ENCODE measurements around the gene MAP2K7.

Gene MAP2K7

DNA sequence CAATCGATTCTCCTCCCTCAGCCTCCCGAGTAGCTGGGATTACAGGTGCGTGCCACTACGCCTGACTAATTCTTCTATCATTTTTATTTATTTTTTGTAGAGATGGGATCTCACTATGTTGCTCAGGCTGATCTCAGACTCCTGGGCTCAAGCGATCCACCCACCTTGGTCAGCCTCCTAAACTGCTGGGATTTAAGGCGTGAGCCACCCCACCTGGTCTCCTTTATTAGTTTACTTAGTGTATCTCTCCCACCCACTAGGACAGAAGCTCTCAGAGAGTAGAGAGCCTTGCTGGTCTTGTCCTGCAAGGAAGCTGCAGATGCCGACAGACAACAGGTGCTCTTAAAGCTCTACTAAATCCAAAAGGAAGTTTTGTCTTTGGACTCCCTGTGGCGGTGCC is 17.9 kb upstream of the MAP2K7 start:
- Histone ChIP-seq H3K27ac (ENCODE audit: extremely low read depth, low read depth, low read length) (no peak overlapping the region), H3K4me3 (ENCODE audit: low read depth, low read length) (no peak overlapping the region), H3K4me1 (ENCODE audit: control insufficient read depth, insufficient read depth, low read length) (0 out of 2 replicates have a peak, but pooled peaks cover 4% of the 10 kb centered on the region), H3K36me3 (ENCODE audit: control insufficient read depth in 2 of 2, insufficient read depth in 1 of 2, low read length in 2 of 2) (no peaks in the 10 kb centered on the region), H3K9me3 (ENCODE audit: control insufficient read depth, insufficient read depth, low read depth, low read length) (no peaks in the 10 kb centered on the region)
- ChIA-PET POLR2A (interaction anchor here (0.8 to 1.0 kb wide), 2 partner anchors 15 to 57 kb away, joined by 3 read pairs; partner anchors contain the start of gene TIMM44), CTCF (interaction anchor here (0.5 to 1.3 kb wide), 4 partner anchors 16 to 84 kb away, joined by 3 to 6 read pairs (median 4); partner anchors contain the start of gene SNAPC2)
- no peak for TF ChIP-seq ZNF501 (tag by site-specific recombination; IDR thresholded peaks at IDR 0.05)
- TF ChIP-seq ZNF292 (tag by site-specific recombination; IDR thresholded peaks at IDR 0.05; ENCODE audit: borderline replicate concordance, low read depth): no peak
- no peak for TF ChIP-seq MEIS1 (CRISPR knock-in tag; IDR thresholded peaks at IDR 0.05; ENCODE audit: borderline replicate concordance)
- no peak for TF ChIP-seq SP2 (tag by site-specific recombination; IDR thresholded peaks at IDR 0.05)
- no peak for TF ChIP-seq YY1 (tag by site-specific recombination; IDR thresholded peaks at IDR 0.05)
- peak; percentile 79 for TF ChIP-seq EGR2 (tag by site-specific recombination; IDR thresholded peaks at IDR 0.05; ENCODE audit: low read depth)
- TF ChIP-seq ZNF549 (tag by site-specific recombination; IDR thresholded peaks at IDR 0.05): no peak
- TF ChIP-seq ZNF354C (tag by site-specific recombination; IDR thresholded peaks at IDR 0.05; ENCODE audit: borderline replicate concordance, low read depth): no peak
- peak; percentile 68 for TF ChIP-seq GLIS1 (tag by site-specific recombination; IDR thresholded peaks at IDR 0.05)
- TF ChIP-seq KLF10 (tag by site-specific recombination; IDR thresholded peaks at IDR 0.05): no peak
- TF ChIP-seq ZFHX2 (tag by site-specific recombination; conservative IDR thresholded peaks at IDR 0.05): peak; percentile 46; the same call in 1 of the 2 replicates
- TF ChIP-seq ZNF521 (tag by site-specific recombination; IDR thresholded peaks at IDR 0.05): no peak
- TF ChIP-seq ZNF121 (tag by site-specific recombination; IDR thresholded peaks at IDR 0.05): no peak; the same call in 1 of the 2 replicates
- TF ChIP-seq ZNF426 (tag by site-specific recombination; IDR thresholded peaks at IDR 0.05): no peak
- TF ChIP-seq ZNF214 (tag by site-specific recombination; IDR thresholded peaks at IDR 0.05; ENCODE audit: borderline replicate concordance): no peak
- TF ChIP-seq ZNF174 (tag by site-specific recombination; IDR thresholded peaks at IDR 0.05): no peak
- TF ChIP-seq ZSCAN23 (tag by site-specific recombination; IDR thresholded peaks at IDR 0.05): no peak
- TF ChIP-seq ZSCAN30 (tag by site-specific recombination; IDR thresholded peaks at IDR 0.05): no peak
- TF ChIP-seq, protein P1, sequence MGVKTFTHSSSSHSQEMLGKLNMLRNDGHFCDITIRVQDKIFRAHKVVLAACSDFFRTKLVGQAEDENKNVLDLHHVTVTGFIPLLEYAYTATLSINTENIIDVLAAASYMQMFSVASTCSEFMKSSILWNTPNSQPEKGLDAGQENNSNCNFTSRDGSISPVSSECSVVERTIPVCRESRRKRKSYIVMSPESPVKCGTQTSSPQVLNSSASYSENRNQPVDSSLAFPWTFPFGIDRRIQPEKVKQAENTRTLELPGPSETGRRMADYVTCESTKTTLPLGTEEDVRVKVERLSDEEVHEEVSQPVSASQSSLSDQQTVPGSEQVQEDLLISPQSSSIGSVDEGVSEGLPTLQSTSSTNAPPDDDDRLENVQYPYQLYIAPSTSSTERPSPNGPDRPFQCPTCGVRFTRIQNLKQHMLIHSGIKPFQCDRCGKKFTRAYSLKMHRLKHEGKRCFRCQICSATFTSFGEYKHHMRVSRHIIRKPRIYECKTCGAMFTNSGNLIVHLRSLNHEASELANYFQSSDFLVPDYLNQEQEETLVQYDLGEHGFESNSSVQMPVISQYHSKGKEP (tag by site-specific recombination; IDR thresholded peaks at IDR 0.05): no peak
- TF ChIP-seq GLI2 (tag by site-specific recombination; IDR thresholded peaks at IDR 0.05; ENCODE audit: borderline replicate concordance, low read depth): no peak
- no peak for TF ChIP-seq ZNF473 (tag by site-specific recombination; IDR thresholded peaks at IDR 0.05)
- no peak for TF ChIP-seq ZFP41 (tag by site-specific recombination; IDR thresholded peaks at IDR 0.05; ENCODE audit: borderline replicate concordance)
- TF ChIP-seq ZNF366 (tag by site-specific recombination; conservative IDR thresholded peaks at IDR 0.05): no peak
- no peak for TF ChIP-seq BCL11A (tag by site-specific recombination; IDR thresholded peaks at IDR 0.05; ENCODE audit: low read depth)
- TF ChIP-seq ZNF169 (tag by site-specific recombination; IDR thresholded peaks at IDR 0.05): no peak
- no peak for TF ChIP-seq ZNF335 (tag by site-specific recombination; conservative IDR thresholded peaks at IDR 0.05)
- no peak for TF ChIP-seq KLF7 (tag by site-specific recombination; IDR thresholded peaks at IDR 0.05; ENCODE audit: borderline replicate concordance)
- no peak for TF ChIP-seq ZNF433 (tag by site-specific recombination; IDR thresholded peaks at IDR 0.05; ENCODE audit: low read depth)
- TF ChIP-seq KLF1 (tag by site-specific recombination; IDR thresholded peaks at IDR 0.05): peak; percentile 35
- TF ChIP-seq, protein P2, sequence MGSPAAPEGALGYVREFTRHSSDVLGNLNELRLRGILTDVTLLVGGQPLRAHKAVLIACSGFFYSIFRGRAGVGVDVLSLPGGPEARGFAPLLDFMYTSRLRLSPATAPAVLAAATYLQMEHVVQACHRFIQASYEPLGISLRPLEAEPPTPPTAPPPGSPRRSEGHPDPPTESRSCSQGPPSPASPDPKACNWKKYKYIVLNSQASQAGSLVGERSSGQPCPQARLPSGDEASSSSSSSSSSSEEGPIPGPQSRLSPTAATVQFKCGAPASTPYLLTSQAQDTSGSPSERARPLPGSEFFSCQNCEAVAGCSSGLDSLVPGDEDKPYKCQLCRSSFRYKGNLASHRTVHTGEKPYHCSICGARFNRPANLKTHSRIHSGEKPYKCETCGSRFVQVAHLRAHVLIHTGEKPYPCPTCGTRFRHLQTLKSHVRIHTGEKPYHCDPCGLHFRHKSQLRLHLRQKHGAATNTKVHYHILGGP (tag by site-specific recombination; IDR thresholded peaks at IDR 0.05): no peak

Data from HEK293 (cell line).